Natural killer cell (primary cell): Measurements from ENCODE around the gene RANBP1. TPM values are rescaled to one million over a fixed set of nuclear protein-coding genes. Genes with fewer than 3 reads are reported as not detected.

Experiments used
- ATAC-seq, 3 donors: fragments of 150-1000 bp in 2 of 3; fragments of 200-7000 bp in 1 of 3; cut with Tn5 transposase; 1 replicate in 1 of 3; 2 replicates in 2 of 3; pipeline ENCODE4 v1.10.0; 2021; ENCODE audit warnings: mild to moderate bottlenecking in 2 of 3, moderate library complexity in 2 of 3
- DNase-seq, 2 donors: peaks; one replicate each; pipeline versions ENCODE4 v3.0.0 to v3.0.0-alpha.2; 2013 to 2021; ENCODE audit warnings: mixed read lengths in 1 of 2
- H3K27ac ChIP-seq: one replicate; pipeline ENCODE4 v1.5.1; 2013; ENCODE audit warnings: mild to moderate bottlenecking, low read length
- H3K27me3 ChIP-seq: one replicate; pipeline ENCODE4 v1.6.1; 2013; ENCODE audit warnings: low read length; ENCODE audit not compliant: control insufficient read depth, insufficient read depth
- H3K36me3 ChIP-seq: one replicate; pipeline ENCODE4 v1.6.1; 2013; ENCODE audit warnings: low read length; ENCODE audit not compliant: control insufficient read depth, insufficient read depth
- H3K4me1 ChIP-seq: one replicate; pipeline ENCODE4 v1.6.1; 2013; ENCODE audit warnings: low read length; ENCODE audit not compliant: control insufficient read depth, insufficient read depth
- H3K4me3 ChIP-seq: one replicate; pipeline ENCODE4 v1.5.1; 2013; ENCODE audit warnings: low read length
- H3K9me3 ChIP-seq: one replicate; pipeline ENCODE4 v1.6.1; 2013; ENCODE audit warnings: low read length; ENCODE audit not compliant: control insufficient read depth, insufficient read depth
- H3K27ac Mint-ChIP-seq, 2 donors: one replicate each; pipeline ENCODE4 v1.8.0; 2022; ENCODE audit warnings: mild to moderate bottlenecking in 2 of 2, mixed read lengths in 2 of 2, moderate library complexity in 1 of 2
- H3K27me3 Mint-ChIP-seq, 2 donors: one replicate each; pipeline ENCODE4 v1.8.0; 2022; ENCODE audit warnings: low read depth in 2 of 2, mixed read lengths in 2 of 2
- H3K36me3 Mint-ChIP-seq: one replicate; pipeline ENCODE4 v1.8.0; 2022; ENCODE audit warnings: mixed read lengths
- H3K4me1 Mint-ChIP-seq, 2 donors: one replicate each; pipeline ENCODE4 v1.8.0; 2022; ENCODE audit warnings: mixed read lengths in 2 of 2
- H3K4me3 Mint-ChIP-seq: one replicate; pipeline ENCODE4 v1.8.0; 2022; ENCODE audit warnings: mild to moderate bottlenecking, moderate library complexity, mixed read lengths
- H3K9me3 Mint-ChIP-seq, 2 donors: one replicate each; pipeline ENCODE4 v1.8.0; 2022; ENCODE audit warnings: mixed read lengths in 2 of 2
- CTCF ChIP-seq: fragments of 200-600 bp; IDR thresholded peaks from one replicate; pipeline ENCODE4 v1.8.0; 2022; ENCODE audit warnings: antibody characterized with exemption
- WGBS: methylation state at CpG from one replicate; pipeline ENCODE4 v1.1.7; 2013; ENCODE audit warnings: missing lambda C conversion rate; ENCODE audit not compliant: insufficient coverage; 5-methylcytosine and 5-hydroxymethylcytosine counted together
- intact Hi-C: fragments of 100-400 bp; cut with micrococcal nuclease; formaldehyde crosslinking; loops from one replicate; pipeline ENCODE4 v1.14.2; 2022
- total RNA-seq, 4 donors: library from RNA; stranded (reverse); fragments of 120-200 nt in 1 of 4; gene quantifications; one replicate each; pipeline versions ENCODE4 v1.2.3 to v1.2.4, GENCODE V29; 2013 to 2022

The RANBP1 gene
- total RNA-seq, 3 donors from 2014 or later (not counting 1 experiment from before 2014, with no cell fraction given) = 54.0 to 61.0 (median 56.3) TPM

DNA sequence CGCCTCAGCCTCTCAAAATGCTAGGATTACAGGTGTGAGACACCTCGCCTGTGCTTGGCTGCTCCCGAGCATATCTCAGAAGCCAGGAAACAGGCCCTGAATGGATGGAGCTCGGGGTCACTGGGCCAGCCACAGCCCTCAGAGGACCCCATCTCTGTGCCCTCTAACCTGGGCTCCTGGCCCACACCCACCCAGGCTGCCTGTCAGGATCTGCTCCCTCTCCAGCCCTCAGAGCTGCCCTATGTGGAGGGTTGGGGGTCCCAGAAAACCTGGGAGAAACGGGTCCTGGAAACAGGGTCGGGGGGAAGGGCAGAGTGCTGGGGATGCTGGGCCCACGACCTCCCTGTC is 40.1 kb downstream of the RANBP1 start:
- Mint-ChIP-seq H3K27ac (no peak overlapping the region), H3K27me3 (peaks cover 0 to 4% of the 10 kb centered on the region in 2 donors), H3K36me3 (no peaks in the 10 kb centered on the region), H3K4me3 (no peak overlapping the region), H3K9me3 (no peaks in the 10 kb centered on the region), H3K4me1 (peaks cover 0 to 4% of the 10 kb centered on the region in 2 donors)
- H3K27ac ChIP-seq = no peak overlapping the region
- TF ChIP-seq CTCF = no peak
- H3K27me3 ChIP-seq = peaks cover 4% of the 10 kb centered on the region
- H3K4me1 ChIP-seq = peaks cover 21% of the 10 kb centered on the region
- intact Hi-C loops = loop anchor here (5.0 kb wide), 1 partner anchor 301 kb away; no protein-coding TSS in a partner anchor
- ATAC-seq = no peak
- H3K4me3 ChIP-seq = no peak overlapping the region
- no peak for DNase-seq
- H3K9me3 ChIP-seq = no peaks in the 10 kb centered on the region
- WGBS = 57% methylated on average over 7 of the region's 7 CpGs
- H3K36me3 ChIP-seq = no peaks in the 10 kb centered on the region

DNA sequence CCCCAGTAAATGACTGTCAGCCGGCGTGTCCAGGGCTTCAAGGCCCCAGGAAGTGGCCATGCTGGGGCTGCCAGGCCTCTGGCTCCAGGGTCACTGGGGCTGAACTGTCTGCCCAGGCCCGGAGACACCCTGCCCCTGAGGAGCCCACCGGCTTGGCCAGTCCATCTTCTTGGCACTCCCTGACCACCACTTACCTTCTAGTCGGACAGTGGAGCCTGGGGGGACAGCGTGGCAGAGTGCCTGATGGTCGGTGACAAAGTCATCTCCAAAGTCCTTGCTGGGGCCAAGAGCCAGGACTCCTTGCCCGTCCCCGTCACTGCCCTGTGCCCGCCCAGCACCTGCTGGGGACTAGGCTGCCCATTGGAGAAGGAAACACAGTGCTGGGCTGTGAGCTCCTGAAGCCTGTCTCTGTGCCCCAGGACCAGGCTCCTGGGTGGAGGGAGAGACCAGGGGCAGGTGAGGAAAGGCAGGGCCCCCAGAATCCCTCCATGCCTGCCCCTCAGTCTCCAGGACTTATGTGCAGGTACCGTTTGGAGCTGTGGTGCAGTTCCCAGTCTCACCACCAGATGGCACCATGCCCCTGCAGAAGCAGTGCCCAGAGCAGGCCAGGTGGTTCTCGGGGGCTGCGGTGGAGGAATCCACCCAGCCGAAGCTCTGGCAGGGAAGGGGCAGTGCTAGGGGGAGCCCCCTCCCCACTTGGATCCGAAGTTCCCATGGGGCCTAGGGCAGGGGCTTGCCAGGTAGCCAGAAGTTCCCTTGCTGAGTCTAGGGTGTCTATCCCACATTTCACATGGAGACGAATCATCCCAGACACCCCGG is 40.9 kb downstream of the RANBP1 start:
- Mint-ChIP-seq H3K27me3 (peaks cover 0 to 4% of the 10 kb centered on the region in 2 donors), H3K36me3 (no peaks in the 10 kb centered on the region), H3K9me3 (no peaks in the 10 kb centered on the region), H3K4me3 (no peak overlapping the region), H3K27ac (no peak overlapping the region), H3K4me1 (peaks cover 0 to 4% of the 10 kb centered on the region in 2 donors)
- peaks cover 21% of the 10 kb centered on the region for H3K4me1 ChIP-seq
- no peaks in the 10 kb centered on the region for H3K9me3 ChIP-seq
- no peaks in the 10 kb centered on the region for H3K36me3 ChIP-seq
- peaks cover 4% of the 10 kb centered on the region for H3K27me3 ChIP-seq
- peak; percentile 95 for TF ChIP-seq CTCF
- peak; percentile 89 to 93 for DNase-seq
- intact Hi-C loops = loop anchor here (1.0 to 5.0 kb wide), 3 partner anchors 111 to 300 kb away; partner anchors contain the start of gene RTN4R
- ATAC-seq = peak; percentile 82 to 95 (median 90)
- H3K27ac ChIP-seq = no peak overlapping the region
- H3K4me3 ChIP-seq = no peak overlapping the region
- 56% methylated on average over 17 of the region's 17 CpGs for WGBS

- peaks cover 0 to 4% of the 10 kb centered on the region in 2 donors for H3K4me1 Mint-ChIP-seq
- no peaks in the 10 kb centered on the region for H3K36me3 Mint-ChIP-seq
- no peaks in the 10 kb centered on the region for H3K9me3 Mint-ChIP-seq
- Histone ChIP-seq H3K36me3 (no peaks in the 10 kb centered on the region), H3K4me1 (peaks cover 21% of the 10 kb centered on the region), H3K27me3 (peaks cover 4% of the 10 kb centered on the region), H3K27ac (no peak overlapping the region), H3K4me3 (no peak overlapping the region), H3K9me3 (no peaks in the 10 kb centered on the region)
- no peak overlapping the region for H3K4me3 Mint-ChIP-seq
- no peak for DNase-seq
- 71% methylated on average over 14 of the region's 15 CpGs for WGBS
- no peak for ATAC-seq
- no peak for TF ChIP-seq CTCF
- H3K27ac Mint-ChIP-seq = no peak overlapping the region
- intact Hi-C loops = loop anchor here (1.0 to 5.0 kb wide), 3 partner anchors 111 to 300 kb away; partner anchors contain the start of gene RTN4R
- peaks cover 0 to 4% of the 10 kb centered on the region in 2 donors for H3K27me3 Mint-ChIP-seq
These were observed 41.7 kb downstream of the RANBP1 start for GRCh38 chr22:20157430-20158183.
